IMR-90 (cell line): ENCODE data around the gene OTUD7B. TPM values are rescaled to one million over a fixed set of nuclear protein-coding genes. Genes with fewer than 3 reads are reported as not detected.

Experiments used
- ATAC-seq: fragments of 200-7000 bp; cut with Tn5 transposase; 2 replicates; pipeline ENCODE4 v1.9.1; 2020; ENCODE audit warnings: low read depth, mild to moderate bottlenecking, moderate library complexity
- BruUV-seq: library from RNA; stranded (reverse); fragments of 400-500 nt; replicated peaks from 2 replicates; lab custom pipeline; 2021; lab: Mats Ljungman, UMichigan
- CTCF ChIA-PET: fragments of 300-600 bp; formaldehyde crosslinking; extraction: SDS; loops from one replicate; lab custom pipeline; 2021; ENCODE audit warnings: antibody characterized with exemption; lab: Yijun Ruan, JAX
- POLR2A ChIA-PET: fragments of 300-600 bp; sonication (Branson Sonifier 250); formaldehyde crosslinking; loops from one replicate; lab custom pipeline; 2022; ENCODE audit warnings: antibody characterized with exemption; ENCODE audit not compliant: unreplicated experiment; lab: Charles Lee
- DNase-seq: peaks from one replicate; pipeline ENCODE4 v3.0.0; 2013
- H2AFZ ChIP-seq: replicated peaks from 2 replicates; pipeline ENCODE3; 2013; ENCODE audit warnings: low read length, mild to moderate bottlenecking; ENCODE audit not compliant: poor library complexity
- H2AK5ac ChIP-seq: 2 replicates; pipeline ENCODE4 v1.6.1; 2013; ENCODE audit warnings: low read depth, low read length, inconsistent platforms
- H2AK9ac ChIP-seq: replicated peaks from 2 replicates; pipeline ENCODE3; 2013; ENCODE audit warnings: mild to moderate bottlenecking, low read depth, low read length, moderate library complexity; ENCODE audit not compliant: poor library complexity
- H2BK120ac ChIP-seq: 2 replicates; pipeline ENCODE4 v1.6.1; 2013; ENCODE audit warnings: low read depth, low read length, inconsistent platforms
- H2BK15ac ChIP-seq: 3 replicates; pipeline ENCODE4 v1.6.1; 2013; ENCODE audit warnings: low read depth, low read length, inconsistent platforms
- H2BK20ac ChIP-seq: 2 replicates; pipeline ENCODE4 v1.6.1; 2013; ENCODE audit warnings: low read depth, mild to moderate bottlenecking, inconsistent platforms, low read length, moderate library complexity
- H2BK5ac ChIP-seq: 2 replicates; pipeline ENCODE4 v1.6.1; 2013; ENCODE audit warnings: mild to moderate bottlenecking, low read depth, low read length, inconsistent platforms; ENCODE audit not compliant: poor library complexity, severe bottlenecking
- H3K14ac ChIP-seq: replicated peaks from 2 replicates; pipeline ENCODE4 v1.6.1; 2013; ENCODE audit warnings: low read depth, low read length, inconsistent platforms
- H3K18ac ChIP-seq: 2 replicates; pipeline ENCODE4 v1.6.1; 2013; ENCODE audit warnings: low read depth, low read length, control low read depth
- H3K23ac ChIP-seq: 2 replicates; pipeline ENCODE4 v1.6.1; 2013; ENCODE audit warnings: low read depth, low read length, inconsistent platforms
- H3K27ac ChIP-seq: 2 replicates; pipeline ENCODE4 v1.5.1; 2013; ENCODE audit warnings: mild to moderate bottlenecking, control low read depth, low read length; ENCODE audit not compliant: insufficient read depth
- H3K27me3 ChIP-seq: 2 replicates; pipeline ENCODE4 v1.6.1; 2013; ENCODE audit warnings: low read length; ENCODE audit not compliant: control insufficient read depth, insufficient read depth
- H3K36me3 ChIP-seq: 2 replicates; pipeline ENCODE4 v1.6.1; 2013; ENCODE audit warnings: low read length, mixed read lengths; ENCODE audit not compliant: control insufficient read depth, insufficient read depth
- H3K4ac ChIP-seq: 2 replicates; pipeline ENCODE4 v1.6.1; 2013; ENCODE audit warnings: low read depth, low read length, inconsistent platforms
- H3K4me1 ChIP-seq: 2 replicates; pipeline ENCODE4 v1.6.1; 2013; ENCODE audit warnings: low read length, mixed read lengths; ENCODE audit not compliant: control insufficient read depth, insufficient read depth
- H3K4me2 ChIP-seq: 2 replicates; pipeline ENCODE4 v1.6.1; 2013; ENCODE audit warnings: low read depth, mild to moderate bottlenecking, control low read depth, low read length, moderate library complexity
- H3K4me3 ChIP-seq: 2 replicates; pipeline ENCODE4 v1.5.1; 2013; ENCODE audit warnings: low read depth, mild to moderate bottlenecking, control low read depth, low read length, moderate library complexity; ENCODE audit not compliant: insufficient read depth
- H3K56ac ChIP-seq: 2 replicates; pipeline ENCODE4 v1.6.1; 2013; ENCODE audit warnings: low read length, inconsistent platforms; ENCODE audit not compliant: insufficient read depth; ENCODE audit errors: extremely low read depth
- H3K79me1 ChIP-seq, 2 experiments: 2 replicates each; pipeline ENCODE4 v1.6.1; 2013; ENCODE audit warnings: low read length in 2 of 2, inconsistent platforms in 1 of 2, low read depth in 1 of 2
- H3K9ac ChIP-seq: 2 replicates; pipeline ENCODE4 v1.6.1; 2013; ENCODE audit warnings: low read depth, low read length, control low read depth
- H3K9me1 ChIP-seq: 2 replicates; pipeline ENCODE4 v1.6.1; 2013; ENCODE audit warnings: low read length, inconsistent platforms; ENCODE audit not compliant: insufficient read depth
- H3K9me3 ChIP-seq: 2 replicates; pipeline ENCODE4 v1.6.1; 2013; ENCODE audit warnings: low read length; ENCODE audit not compliant: control insufficient read depth, insufficient read depth
- H4K20me1 ChIP-seq: 2 replicates; pipeline ENCODE4 v1.6.1; 2013; ENCODE audit warnings: low read length, inconsistent platforms; ENCODE audit not compliant: insufficient read depth
- H4K5ac ChIP-seq: 2 replicates; pipeline ENCODE4 v1.6.1; 2013; ENCODE audit warnings: mild to moderate bottlenecking, low read depth, low read length, control low read depth
- H4K8ac ChIP-seq, 2 experiments: 2 replicates each; pipeline ENCODE4 v1.6.1; 2013; ENCODE audit warnings: low read depth in 2 of 2, low read length in 2 of 2, control low read depth in 1 of 2, inconsistent platforms in 1 of 2
- H4K91ac ChIP-seq: 2 replicates; pipeline ENCODE4 v1.6.1; 2013; ENCODE audit warnings: low read depth, low read length, inconsistent platforms; ENCODE audit not compliant: insufficient read depth
- CTCF ChIP-seq: conservative IDR thresholded peaks from 2 replicates; pipeline ENCODE4 v1.5.1; 2012; ENCODE audit warnings: mild to moderate bottlenecking, low read depth, low read length, improper control_type of control experiment
- POLR2A ChIP-seq: IDR thresholded peaks from 2 replicates; pipeline ENCODE4 v1.6.1; 2012; ENCODE audit warnings: mild to moderate bottlenecking, low read depth, low read length
- WGBS, 2 experiments: methylation state at CpG; one replicate each; pipeline versions ENCODE4 v1.1.5 to v1.1.7; 2013; ENCODE audit warnings: missing lambda C conversion rate in 2 of 2; ENCODE audit not compliant: insufficient read length in 1 of 2; ENCODE audit errors: extremely low coverage in 2 of 2; 5-methylcytosine and 5-hydroxymethylcytosine counted together
- dilution Hi-C: fragments of 300-500 bp; cut with HindIII; formaldehyde crosslinking; loops from one replicate; pipeline ENCODE4 v1.14.3; 2018; ENCODE audit warnings: low sequenced_read_pairs; ENCODE audit not compliant: unreplicated experiment
- in situ Hi-C: fragments of 300-500 bp; cut with MboI; formaldehyde crosslinking; loops from 3 replicates; pipeline ENCODE4 v1.14.3; 2019; ENCODE audit warnings: low sequenced_read_pairs, inconsistent platforms, mixed read lengths
- intact Hi-C: fragments of 100-400 bp; cut with micrococcal nuclease; formaldehyde crosslinking; loops from 2 replicates; pipeline ENCODE4 v1.10.0; 2022
- polyA plus RNA-seq, 3 experiments: library from polyadenylated mRNA; depleted of rRNA; stranded (reverse); fragments of >200 nt; gene quantifications; 2 replicates each; pipeline ENCODE4 v1.2.3, GENCODE V29; 2012; ENCODE audit warnings: low replicate concordance in 1 of 3
- total RNA-seq: library from RNA; depleted of rRNA; stranded (reverse); fragments of >200 nt; gene quantifications from 2 replicates; pipeline ENCODE4 v1.2.3, GENCODE V29; 2012

The OTUD7B gene
- total and polyA plus RNA-seq, 2 of the 4 experiments (the other 2 are of a cell fraction), result 7.5 to 18.6 TPM

- ATAC-seq (no peak), DNase-seq (no peak)
- TF ChIP-seq CTCF, result no peak
- no peak for TF ChIP-seq POLR2A
- no peak overlapping the region for H4K5ac ChIP-seq
- H2AK5ac ChIP-seq, result no peak overlapping the region
- ChIA-PET CTCF (interaction anchor here (0.6 kb wide), 1 partner anchor 136 kb away, joined by 4 read pairs; no protein-coding TSS in a partner anchor), POLR2A (no interaction called here)
- H3K14ac ChIP-seq, result no peak overlapping the region
- no peak overlapping the region for H3K56ac ChIP-seq
- H3K27ac ChIP-seq, result no peak overlapping the region
- H3K9me1 ChIP-seq, result peaks cover 22% of the 10 kb centered on the region
- no peak overlapping the region for H2AK9ac ChIP-seq
- no peak overlapping the region for H2BK120ac ChIP-seq
- H2BK5ac ChIP-seq, result no peak overlapping the region
- no peak overlapping the region for H4K91ac ChIP-seq
- in situ Hi-C loops, result no loop called here
- peaks cover 28% of the 10 kb centered on the region for H3K36me3 ChIP-seq
- H4K20me1 ChIP-seq, result no peaks in the 10 kb centered on the region
- no TSS peak for BruUV-seq
- no peak overlapping the region for H3K4me2 ChIP-seq
- no peak overlapping the region for H3K4ac ChIP-seq
- no peaks in the 10 kb centered on the region for H3K9me3 ChIP-seq
- dilution Hi-C loops, result no loop called here
- intact Hi-C loops, result no loop called here
- H3K79me1 ChIP-seq, result peaks cover 5 to 30% of the 10 kb centered on the region in 2 experiments; a peak in 3 of 4 replicates
- no peak overlapping the region for H2BK15ac ChIP-seq
- WGBS, 2 experiments, result no CpG with 5 or more reads among the region's 1 CpG
- H3K4me3 ChIP-seq, result no peak overlapping the region
- no peak overlapping the region for H2AFZ ChIP-seq
- H3K18ac ChIP-seq, result no peak overlapping the region
- no peak overlapping the region for H4K8ac ChIP-seq
- no peak overlapping the region for H2BK20ac ChIP-seq
- H3K23ac ChIP-seq, result no peak overlapping the region
- H3K4me1 ChIP-seq, result peaks cover 12% of the 10 kb centered on the region
- no peak overlapping the region for H3K9ac ChIP-seq
- no peaks in the 10 kb centered on the region for H3K27me3 ChIP-seq
Measured at GRCh38 chr1:149914545-149914944, 96.0 kb downstream of the OTUD7B start.
